Ramos (cell line): Measurements from ENCODE around the gene ARHGAP26.

Experiments
- in situ Hi-C: fragments of 300-500 bp; cut with MboI; formaldehyde crosslinking; loops from one replicate; pipeline ENCODE4 v1.14.3; 2022; ENCODE audit warnings: low sequenced_read_pairs; ENCODE audit not compliant: unreplicated experiment

The ARHGAP26 gene

GRCh38 chr5:142808878-142809598 lies 38.9 kb downstream of the ARHGAP26 start:
- in situ Hi-C loops: no loop called here

GRCh38 chr5:142810081-142810480 lies 39.9 kb downstream of the ARHGAP26 start:
- in situ Hi-C loops: no loop called here

GRCh38 chr5:142810743-142811290 lies 40.6 kb downstream of the ARHGAP26 start:
- in situ Hi-C loops: no loop called here

- in situ Hi-C loops: no loop called here
Measured at GRCh38 chr5:142811866-142812557, 41.8 kb downstream of the ARHGAP26 start.

- in situ Hi-C loops: no loop called here
Measured at GRCh38 chr5:142813220-142813619, 43.0 kb downstream of the ARHGAP26 start.

GRCh38 chr5:142814122-142814521 lies 43.9 kb downstream of the ARHGAP26 start:
- in situ Hi-C loops: no loop called here

GRCh38 chr5:142815469-142815868 lies 45.3 kb downstream of the ARHGAP26 start:
- in situ Hi-C loops: no loop called here

GRCh38 chr5:142816531-142817430 lies 46.6 kb downstream of the ARHGAP26 start:
- in situ Hi-C loops: no loop called here

GRCh38 chr5:142817949-142818431 lies 47.8 kb downstream of the ARHGAP26 start:
- in situ Hi-C loops: no loop called here

- in situ Hi-C loops: no loop called here
Measured at GRCh38 chr5:142819292-142819691, 49.1 kb downstream of the ARHGAP26 start.

- in situ Hi-C loops: no loop called here
Measured at GRCh38 chr5:142819825-142820224, 49.6 kb downstream of the ARHGAP26 start.

- in situ Hi-C loops: no loop called here
Measured at GRCh38 chr5:142820447-142820846, 50.3 kb downstream of the ARHGAP26 start.

GRCh38 chr5:142821034-142821732 lies 51.0 kb downstream of the ARHGAP26 start:
- in situ Hi-C loops: no loop called here

- in situ Hi-C loops: no loop called here
Measured at GRCh38 chr5:142821733-142822487, 51.7 kb downstream of the ARHGAP26 start.

GRCh38 chr5:142823126-142823525 lies 52.9 kb downstream of the ARHGAP26 start:
- in situ Hi-C loops: no loop called here

GRCh38 chr5:142823806-142824205 lies 53.6 kb downstream of the ARHGAP26 start:
- in situ Hi-C loops: no loop called here

- in situ Hi-C loops: no loop called here
Measured at GRCh38 chr5:142824391-142824790, 54.2 kb downstream of the ARHGAP26 start.

- in situ Hi-C loops: no loop called here
Measured at GRCh38 chr5:142825378-142826089, 55.4 kb downstream of the ARHGAP26 start.
